Naive thymus-derived CD8-positive, alpha-beta T cell (primary cell): ENCODE data around the gene TXN. TPM values are rescaled to one million over a fixed set of nuclear protein-coding genes. Genes with fewer than 3 reads are reported as not detected.
A peak's percentile ranks its signal among the peaks of the same experiment; 100 is the strongest.
"Not testable (repeated sequence)": the region's sequence is repeated elsewhere in the genome, so short reads cannot be mapped to it uniquely, and the experiment has no call there.

Experiments used
- ATAC-seq, 2 donors: fragments of 150-1000 bp; cut with Tn5 transposase in 1 of 2; sonication (Bioruptor Pico), chemical (Tn5 transposase) in 1 of 2; 1 replicate in 1 of 2; 2 replicates in 1 of 2; pipeline ENCODE4 v1.10.0; 2021; ENCODE audit warnings: mild to moderate bottlenecking in 2 of 2, moderate library complexity in 2 of 2
- POLR2A ChIA-PET: fragments of 350-600 bp; sonication (Branson Sonifier 250); formaldehyde crosslinking; loops from one replicate; lab custom pipeline; 2021; ENCODE audit warnings: antibody characterized with exemption; lab: Charles Lee
- DNase-seq, 10 donors: peaks; one replicate each; pipeline versions ENCODE4 v3.0.0 to v3.0.0-alpha.2; 2020 to 2022
- H3K27ac Mint-ChIP-seq, 10 donors: one replicate each; pipeline ENCODE4 v1.8.0; 2020 to 2022; ENCODE audit warnings: mild to moderate bottlenecking in 10 of 10, mixed read lengths in 10 of 10, moderate library complexity in 4 of 10, inconsistent platforms in 1 of 10
- H3K27me3 Mint-ChIP-seq, 5 donors: one replicate each; pipeline ENCODE4 v1.8.0; 2021 to 2022; ENCODE audit warnings: mixed read lengths in 5 of 5
- H3K36me3 Mint-ChIP-seq, 3 donors: one replicate each; pipeline ENCODE4 v1.8.0; 2020 to 2022; ENCODE audit warnings: mixed read lengths in 3 of 3, mild to moderate bottlenecking in 2 of 3, inconsistent platforms in 1 of 3
- H3K4me1 Mint-ChIP-seq, 4 donors: one replicate each; pipeline ENCODE4 v1.8.0; 2021 to 2022; ENCODE audit warnings: mixed read lengths in 4 of 4
- H3K4me3 Mint-ChIP-seq, 10 donors: one replicate each; pipeline ENCODE4 v1.8.0; 2020 to 2022; ENCODE audit warnings: mild to moderate bottlenecking in 10 of 10, mixed read lengths in 10 of 10, moderate library complexity in 6 of 10, inconsistent platforms in 1 of 10
- H3K9me3 Mint-ChIP-seq, 9 donors: one replicate each; pipeline ENCODE4 v1.8.0; 2020 to 2022; ENCODE audit warnings: mixed read lengths in 9 of 9, mild to moderate bottlenecking in 3 of 9, inconsistent platforms in 1 of 9, moderate library complexity in 1 of 9
- polyA plus RNA-seq, 3 donors: library from polyadenylated mRNA; unstranded; fragments of 300-500 nt; fragmentation: Illumina TruSeq; gene quantifications; one replicate each; pipeline ENCODE4 v1.2.3, GENCODE V29; 2021
- total RNA-seq, 8 experiments: library from RNA in 2 of 8; stranded (reverse) in 2 of 8; gene quantifications; one replicate each; pipeline ENCODE4 v1.2.3 and lab custom pipeline; 2021 to 2026

TXN gene
- total and polyA plus RNA-seq, 5 experiments from 2014 or later: 28.7 to 104 (median 46.2) TPM

GRCh38 chr9:110220809-110221208 is 35.5 kb downstream of the TXN start:
- no peaks in the 10 kb centered on the region for H3K36me3 Mint-ChIP-seq
- H3K9me3 Mint-ChIP-seq: no peaks in the 10 kb centered on the region
- peaks cover 0 to 2% (median 0%) of the 10 kb centered on the region in 4 donors for H3K4me1 Mint-ChIP-seq
- DNase-seq: no peak
- peaks cover 0 to 7% (median 4%) of the 10 kb centered on the region in 5 donors for H3K27me3 Mint-ChIP-seq
- POLR2A ChIA-PET: no interaction called here
- H3K4me3 Mint-ChIP-seq: no peak overlapping the region
- no peak overlapping the region for H3K27ac Mint-ChIP-seq
- no peak for ATAC-seq

- ATAC-seq (no peak), DNase-seq (peak in 3 of 10 donors; percentile 12 to 29 (median 16))
- Mint-ChIP-seq H3K27me3 (peaks cover 0 to 4% (median 3%) of the 10 kb centered on the region in 5 donors), H3K27ac (no peak overlapping the region), H3K36me3 (peaks cover 0 to 3% (median 0%) of the 10 kb centered on the region in 3 donors), H3K4me3 (no peak overlapping the region), H3K4me1 (peaks cover 0 to 2% (median 0%) of the 10 kb centered on the region in 4 donors), H3K9me3 (no peaks in the 10 kb centered on the region)
- POLR2A ChIA-PET: no interaction called here
Observed at GRCh38 chr9:110217656-110218099, 38.6 kb downstream of the TXN start.

- Mint-ChIP-seq H3K4me1 (peaks cover 0 to 2% (median 0%) of the 10 kb centered on the region in 4 donors), H3K27me3 (peaks cover 0 to 5% (median 2%) of the 10 kb centered on the region in 5 donors), H3K4me3 (no peak overlapping the region), H3K9me3 (peaks cover 0 to 5% (median 0%) of the 10 kb centered on the region in 9 donors), H3K36me3 (peaks cover 0 to 13% (median 3%) of the 10 kb centered on the region in 3 donors), H3K27ac (no peak overlapping the region)
- POLR2A ChIA-PET: interaction anchor here (0.5 kb wide), 1 partner anchor 37 kb away, joined by 3 read pairs; no protein-coding TSS in a partner anchor
- DNase-seq: no peak
- ATAC-seq: no peak
Observed at GRCh38 chr9:110214586-110215355, 41.5 kb downstream of the TXN start.

GRCh38 chr9:110214090-110214489 is 42.2 kb downstream of the TXN start:
- ATAC-seq (no peak), DNase-seq (no peak)
- Mint-ChIP-seq H3K4me1 (peaks cover 0 to 2% (median 0%) of the 10 kb centered on the region in 4 donors), H3K9me3 (peaks cover 0 to 5% (median 0%) of the 10 kb centered on the region in 9 donors), H3K36me3 (peaks cover 0 to 13% (median 3%) of the 10 kb centered on the region in 3 donors), H3K27me3 (peaks cover 0 to 5% (median 2%) of the 10 kb centered on the region in 5 donors), H3K4me3 (no peak overlapping the region), H3K27ac (no peak overlapping the region)
- POLR2A ChIA-PET: interaction anchor here (0.5 kb wide), 1 partner anchor 38 kb away, joined by 3 read pairs; no protein-coding TSS in a partner anchor

GRCh38 chr9:110213413-110214044 is 42.8 kb downstream of the TXN start:
- ATAC-seq (no peak), DNase-seq (no peak)
- Mint-ChIP-seq H3K36me3 (peaks cover 0 to 13% (median 3%) of the 10 kb centered on the region in 3 donors), H3K4me1 (peaks cover 0 to 2% (median 0%) of the 10 kb centered on the region in 4 donors), H3K4me3 (no peak overlapping the region), H3K27ac (no peak overlapping the region), H3K27me3 (peaks cover 0 to 5% (median 3%) of the 10 kb centered on the region in 5 donors), H3K9me3 (peaks cover 0 to 5% (median 0%) of the 10 kb centered on the region in 9 donors)
- POLR2A ChIA-PET: no interaction called here

- ATAC-seq: no peak
- POLR2A ChIA-PET: no interaction called here
- Mint-ChIP-seq H3K4me1 (peaks cover 0 to 1% (median 0%) of the 10 kb centered on the region in 4 donors), H3K36me3 (peaks cover 0 to 13% (median 3%) of the 10 kb centered on the region in 3 donors), H3K27ac (no peak within 1 kb of the TSS), H3K4me3 (no peak within 1 kb of the TSS), H3K27me3 (peaks cover 2 to 16% (median 9%) of the 10 kb centered on the region in 5 donors), H3K9me3 (peaks cover 0 to 5% (median 0%) of the 10 kb centered on the region in 9 donors)
- no peak for DNase-seq
Observed at GRCh38 chr9:110208031-110208430, 48.3 kb downstream of the TXN start, which contains the start of gene C9orf152. TSS of gene C9orf152 (minus strand) at chr9:110208159. CDS start at chr9:110207579, 580 bp downstream.

DNA sequence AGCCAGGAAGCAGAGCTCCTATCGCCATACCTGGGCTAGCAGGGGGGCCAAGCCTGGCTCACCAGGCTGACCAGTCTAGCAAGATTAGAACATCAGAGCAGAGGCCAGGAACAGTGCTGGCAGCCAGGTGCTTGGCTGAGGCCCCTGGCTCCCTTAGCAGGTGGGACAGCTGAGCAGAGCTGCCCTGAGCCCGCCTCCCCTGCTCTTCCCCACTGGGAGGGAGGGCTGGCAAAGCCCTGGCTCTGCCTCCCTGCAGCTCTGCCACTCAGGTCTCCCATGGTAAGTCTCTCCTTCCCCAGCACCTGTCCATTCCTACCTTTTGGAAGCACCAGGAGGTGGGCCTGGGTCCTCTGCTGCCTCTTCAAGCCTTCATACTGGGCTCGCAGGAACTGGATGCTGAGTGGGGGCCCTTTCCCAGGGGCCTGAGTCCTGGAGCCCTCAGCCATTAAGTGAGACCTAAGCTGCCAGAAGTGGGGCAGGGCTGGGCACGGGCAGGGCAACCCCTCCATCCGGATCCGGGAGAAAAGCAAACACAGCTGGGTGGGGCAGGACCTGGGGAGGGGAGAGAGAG is 49.2 kb downstream of the TXN start:
- ATAC-seq: no peak

DNA sequence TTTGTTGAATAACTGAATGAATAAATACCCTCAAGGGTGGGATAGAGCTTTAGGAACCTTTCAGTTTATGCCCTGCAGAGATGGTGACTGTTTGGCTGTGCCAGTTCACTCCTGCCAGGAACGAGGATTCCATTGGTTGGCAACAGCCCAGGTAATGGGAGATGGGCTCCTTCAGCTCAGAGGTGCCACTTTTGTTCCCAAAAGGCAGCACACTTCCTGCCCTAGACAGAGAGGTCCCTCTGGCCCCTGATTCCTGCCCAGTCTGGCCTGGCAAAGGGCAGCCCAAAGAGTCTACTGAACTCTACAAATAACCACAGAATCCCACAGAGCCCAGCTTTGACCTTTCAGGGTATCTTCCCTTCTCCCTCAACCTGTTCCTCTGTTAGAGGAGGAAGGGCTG is 49.9 kb downstream of the TXN start:
- H3K4me1 Mint-ChIP-seq: peaks cover 0 to 1% (median 0%) of the 10 kb centered on the region in 4 donors
- POLR2A ChIA-PET: no interaction called here
- peaks cover 0 to 5% (median 0%) of the 10 kb centered on the region in 3 donors for H3K36me3 Mint-ChIP-seq
- H3K27ac Mint-ChIP-seq: no peak overlapping the region
- ATAC-seq: no peak
- DNase-seq: no peak
- peaks cover 0 to 2% (median 0%) of the 10 kb centered on the region in 9 donors for H3K9me3 Mint-ChIP-seq
- no peak overlapping the region for H3K4me3 Mint-ChIP-seq
- H3K27me3 Mint-ChIP-seq: peaks cover 2 to 11% (median 9%) of the 10 kb centered on the region in 5 donors

More for the DNA sequence above, 49.2 kb downstream of the TXN start:
- Mint-ChIP-seq H3K9me3 (peaks cover 0 to 2% (median 0%) of the 10 kb centered on the region in 9 donors), H3K36me3 (peaks cover 0 to 5% (median 0%) of the 10 kb centered on the region in 3 donors), H3K27me3 (peaks cover 2 to 11% (median 9%) of the 10 kb centered on the region in 5 donors), H3K4me1 (peaks cover 0 to 1% (median 0%) of the 10 kb centered on the region in 4 donors), H3K4me3 (no peak overlapping the region), H3K27ac (no peak overlapping the region)
- no peak for DNase-seq
- POLR2A ChIA-PET: no interaction called here

DNA sequence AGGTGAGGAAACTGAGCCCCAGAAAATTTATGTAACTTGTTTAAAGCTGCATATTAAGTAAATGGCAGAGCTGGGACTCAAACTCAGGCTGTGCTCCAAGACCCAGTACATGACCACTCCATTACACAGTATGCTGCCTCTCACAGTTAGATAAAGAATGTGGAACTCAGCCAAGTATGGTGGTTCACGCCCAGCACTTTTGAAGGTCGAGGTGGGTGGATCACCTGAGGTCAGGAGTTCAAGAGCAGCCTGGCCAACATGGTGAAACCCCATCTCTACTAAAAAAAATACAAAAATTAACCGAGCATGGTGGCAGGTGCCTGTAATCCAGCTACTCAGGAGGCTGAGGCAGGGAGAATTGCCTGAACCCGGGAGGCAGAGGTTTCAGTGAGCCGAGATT is 50.7 kb downstream of the TXN start:
- H3K4me3 Mint-ChIP-seq, ATAC-seq, H3K4me1 Mint-ChIP-seq, H3K36me3 Mint-ChIP-seq, DNase-seq, H3K9me3 Mint-ChIP-seq, H3K27ac Mint-ChIP-seq, POLR2A ChIA-PET: not testable (repeated sequence)
- peaks cover 2 to 11% (median 9%) of the 10 kb centered on the region in 5 donors for H3K27me3 Mint-ChIP-seq

- Mint-ChIP-seq H3K4me3 (no peak overlapping the region), H3K27ac (no peak overlapping the region), H3K36me3 (no peaks in the 10 kb centered on the region), H3K9me3 (no peaks in the 10 kb centered on the region), H3K27me3 (peaks cover 0 to 9% (median 3%) of the 10 kb centered on the region in 5 donors), H3K4me1 (no peaks in the 10 kb centered on the region)
- ATAC-seq (no peak), DNase-seq (no peak)
- POLR2A ChIA-PET: no interaction called here
Observed at GRCh38 chr9:110202232-110202631, 54.1 kb downstream of the TXN start.

- Mint-ChIP-seq H3K27ac (no peak overlapping the region), H3K36me3 (no peaks in the 10 kb centered on the region), H3K9me3 (no peaks in the 10 kb centered on the region), H3K4me1 (no peaks in the 10 kb centered on the region), H3K4me3 (no peak overlapping the region), H3K27me3 (peaks cover 0 to 4% (median 0%) of the 10 kb centered on the region in 5 donors)
- POLR2A ChIA-PET: no interaction called here
- ATAC-seq (no peak), DNase-seq (no peak)
Observed at GRCh38 chr9:110199643-110200042, 56.7 kb downstream of the TXN start.

DNA sequence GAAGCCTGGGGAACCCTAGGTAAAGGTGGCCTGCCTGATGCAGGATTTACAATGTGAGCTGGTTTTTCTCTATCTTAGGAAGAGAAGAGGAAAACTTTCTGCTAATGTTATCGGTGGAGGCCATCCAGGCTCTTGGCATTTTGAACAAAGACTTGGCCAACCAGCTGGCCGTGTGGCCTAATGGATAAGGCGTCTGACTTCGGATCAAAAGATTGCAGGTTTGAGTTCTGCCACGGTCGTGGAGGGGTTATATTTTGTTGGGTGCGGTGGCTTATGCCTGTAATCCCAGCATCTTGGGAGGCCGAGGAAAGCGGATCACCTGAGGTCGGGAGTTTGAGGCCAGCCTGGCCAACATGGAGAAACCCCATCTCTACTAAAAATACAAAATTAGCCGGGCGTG is 58.0 kb downstream of the TXN start:
- ATAC-seq (no peak), DNase-seq (no peak)
- POLR2A ChIA-PET: no interaction called here
- H3K4me3 Mint-ChIP-seq: no peak overlapping the region
- no peaks in the 10 kb centered on the region for H3K4me1 Mint-ChIP-seq
- H3K27me3 Mint-ChIP-seq: peaks cover 0 to 4% (median 0%) of the 10 kb centered on the region in 5 donors
- H3K27ac Mint-ChIP-seq: no peak overlapping the region
- H3K36me3 Mint-ChIP-seq: no peaks in the 10 kb centered on the region
- no peaks in the 10 kb centered on the region for H3K9me3 Mint-ChIP-seq
